NCI-H82 (cell line): ENCODE data around the gene SCUBE2.
A peak's percentile ranks its signal among the peaks of the same experiment; 100 is the strongest.

Experiments used
- DNase-seq: peaks from one replicate; lab custom pipeline; 2025; lab: John Stamatoyannopoulos, UW

SCUBE2 gene

DNA sequence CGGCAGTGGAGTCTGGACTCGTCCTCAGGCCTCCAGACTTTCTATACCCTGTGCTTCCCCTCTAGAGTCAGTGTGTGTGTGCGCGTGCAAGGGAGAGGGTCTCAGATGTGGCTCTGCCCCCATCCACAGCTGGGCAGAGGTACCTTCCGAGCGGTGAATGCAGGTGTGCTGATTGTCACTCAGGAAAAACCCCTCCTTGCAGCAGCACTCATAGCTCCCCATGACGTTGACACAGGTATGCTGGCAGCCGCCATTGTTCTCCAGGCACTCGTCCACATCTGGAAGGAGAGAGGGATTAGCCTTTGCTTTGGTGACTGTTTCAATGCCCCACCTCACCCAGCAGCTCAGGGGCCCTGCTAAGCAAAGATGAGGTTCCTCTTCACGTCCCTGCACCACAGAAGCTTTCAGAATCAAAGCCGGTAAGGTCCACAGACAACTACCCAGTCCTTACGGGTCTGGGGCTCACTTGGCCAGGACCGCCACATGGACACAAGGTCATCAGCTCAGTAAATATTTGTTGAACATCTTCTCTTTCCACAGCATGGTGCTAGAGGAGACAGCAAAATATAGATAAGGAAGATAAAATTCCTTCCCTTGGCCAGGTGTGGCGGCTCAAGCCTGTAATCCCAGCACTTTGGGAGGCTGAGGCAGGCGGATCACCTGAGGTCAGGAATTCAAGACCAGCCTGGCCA, 16.9 kb downstream of the SCUBE2 start:
- DNase-seq: no peak

DNA sequence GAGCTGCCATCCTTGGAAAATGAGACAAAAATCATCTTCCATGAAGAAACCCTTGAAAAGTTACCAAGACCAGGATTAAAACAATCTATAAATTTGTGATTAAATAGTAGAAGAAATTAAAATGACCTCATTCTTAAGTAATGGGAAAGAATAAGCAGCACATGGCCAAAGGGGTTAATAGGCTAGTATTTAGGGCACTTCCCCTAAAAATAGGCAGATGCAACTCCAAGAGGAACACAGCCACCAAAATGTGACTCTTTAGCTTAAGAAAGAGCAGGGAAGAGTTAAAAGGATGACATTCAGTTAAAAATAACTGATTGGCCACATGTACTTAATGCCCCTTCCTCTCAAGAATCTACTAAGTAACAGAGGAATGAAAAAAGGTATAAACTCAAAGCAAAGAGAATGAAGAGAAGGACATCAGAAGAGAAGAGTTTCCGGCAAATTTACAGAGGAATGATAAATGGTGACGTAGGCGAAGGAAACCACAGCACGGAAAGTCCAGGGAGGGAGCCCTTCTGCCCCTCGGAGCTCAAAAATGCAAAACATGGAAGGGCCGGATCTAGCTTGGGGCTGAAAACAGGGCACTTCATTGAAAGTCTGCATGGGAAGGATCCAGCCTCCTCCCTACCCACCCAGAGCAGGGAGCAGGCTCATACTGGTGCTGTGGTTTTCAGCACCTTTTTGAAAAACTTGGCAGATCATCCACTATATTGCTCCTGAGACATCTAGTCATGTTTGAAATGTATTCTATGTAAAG, 17.8 kb downstream of the SCUBE2 start:
- no peak for DNase-seq

DNA sequence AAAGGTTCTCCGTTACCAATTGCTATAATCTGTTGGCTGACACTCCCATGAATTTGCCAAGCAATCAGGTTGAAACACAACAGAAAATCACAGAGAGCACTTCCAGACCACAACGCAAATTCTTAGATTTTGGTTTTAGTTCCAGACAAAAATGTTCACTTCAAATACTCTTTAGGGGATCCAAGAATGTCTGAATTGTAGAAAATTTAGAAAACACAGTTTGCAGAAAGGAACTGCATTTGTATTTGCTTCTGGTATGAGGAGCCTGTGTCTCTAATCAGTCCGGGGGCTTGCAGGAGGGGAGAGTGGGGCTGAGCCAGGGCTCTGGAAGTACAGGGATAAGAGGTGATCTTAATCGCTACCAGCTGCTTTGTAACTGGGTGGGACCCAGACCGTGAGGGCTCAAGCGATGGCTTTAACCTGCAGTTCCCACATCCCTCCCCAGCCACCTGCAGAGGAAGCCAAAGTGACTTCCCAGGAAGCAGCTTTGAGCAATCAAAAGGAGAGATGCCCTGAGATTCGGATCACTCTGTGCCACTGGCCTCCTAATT, 18.7 kb downstream of the SCUBE2 start:
- DNase-seq: peak; percentile 79

DNA sequence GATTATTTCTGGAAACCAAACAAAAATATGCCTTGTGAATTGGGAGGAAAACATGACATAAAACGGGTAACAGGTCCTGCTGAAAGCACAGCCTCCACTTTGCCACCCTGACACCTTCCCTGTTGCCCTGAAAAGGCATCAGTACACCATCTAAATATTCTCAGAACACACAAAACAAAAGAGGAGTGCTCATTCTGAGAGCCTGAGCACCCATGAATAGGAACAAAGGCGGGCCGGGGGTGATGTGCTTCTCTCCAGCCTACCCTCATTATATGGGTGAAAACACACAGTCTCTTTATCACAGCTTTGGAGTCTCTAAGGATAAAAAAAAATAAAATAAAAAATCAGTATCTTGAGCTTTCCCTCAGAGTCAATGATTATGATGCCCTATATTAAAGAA, 19.7 kb downstream of the SCUBE2 start:
- DNase-seq: no peak

DNA sequence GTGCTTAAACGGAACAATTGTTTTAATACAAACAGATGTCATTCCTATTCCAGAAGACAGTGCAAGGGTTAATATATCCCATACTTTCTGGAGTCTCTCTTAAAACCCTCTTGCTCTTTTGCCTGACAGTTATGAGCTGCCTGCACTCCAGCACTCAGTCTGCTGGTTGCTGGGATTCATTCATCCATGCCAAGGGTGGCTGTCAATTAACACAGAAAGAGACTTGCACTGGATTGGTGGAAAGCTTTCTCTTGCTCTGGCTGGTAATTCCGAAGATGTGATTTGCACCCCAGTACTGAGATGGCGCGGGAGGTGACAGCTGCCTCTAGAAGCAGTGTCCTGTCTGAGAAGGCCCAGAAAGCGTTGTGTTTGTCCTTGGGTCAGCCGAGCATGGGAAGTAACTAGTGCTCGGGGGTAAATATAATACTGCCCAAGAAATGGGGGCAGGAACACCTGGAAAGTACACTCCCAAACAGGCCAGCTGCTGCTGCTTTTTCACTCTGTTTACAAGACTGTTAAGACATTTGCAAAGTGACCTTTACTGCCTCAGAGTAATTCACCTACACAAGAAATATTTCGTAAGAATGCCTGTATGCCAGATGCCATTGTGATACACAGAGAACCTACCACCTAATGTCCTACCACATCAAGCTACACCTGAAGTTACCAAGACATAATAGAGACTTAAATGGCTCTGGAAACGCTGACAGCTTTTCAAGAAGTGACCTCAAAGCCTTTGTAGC, 20.5 kb downstream of the SCUBE2 start:
- no peak for DNase-seq

DNA sequence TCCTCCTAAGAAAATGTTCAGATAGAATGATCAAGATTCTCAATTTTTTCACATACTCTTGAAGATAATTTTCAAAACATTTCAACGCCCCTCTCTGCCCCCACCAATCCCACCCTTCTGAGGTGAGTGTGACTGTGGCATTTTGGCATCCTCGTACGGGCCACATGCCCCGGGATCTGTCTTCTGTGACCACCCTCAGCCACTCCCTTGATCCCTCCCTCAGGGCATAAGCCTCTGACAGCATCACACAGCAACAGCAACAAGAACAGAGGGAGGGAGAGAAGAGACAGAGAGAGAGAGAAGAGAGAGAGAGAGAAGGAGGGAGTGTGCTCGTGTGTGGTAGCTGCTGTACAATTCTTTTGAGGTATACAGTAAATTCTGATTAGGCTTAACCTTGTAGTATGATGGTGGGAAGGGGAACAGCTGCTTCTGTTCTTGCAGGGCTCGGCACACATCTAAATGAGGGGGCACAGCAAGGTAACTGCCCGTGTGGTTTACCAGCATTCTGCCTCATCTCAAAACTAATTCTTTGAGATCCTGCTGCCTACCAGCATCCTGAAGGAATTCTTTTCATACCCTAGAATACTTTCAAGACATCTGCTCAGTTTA, 21.4 kb downstream of the SCUBE2 start:
- DNase-seq: no peak

DNA sequence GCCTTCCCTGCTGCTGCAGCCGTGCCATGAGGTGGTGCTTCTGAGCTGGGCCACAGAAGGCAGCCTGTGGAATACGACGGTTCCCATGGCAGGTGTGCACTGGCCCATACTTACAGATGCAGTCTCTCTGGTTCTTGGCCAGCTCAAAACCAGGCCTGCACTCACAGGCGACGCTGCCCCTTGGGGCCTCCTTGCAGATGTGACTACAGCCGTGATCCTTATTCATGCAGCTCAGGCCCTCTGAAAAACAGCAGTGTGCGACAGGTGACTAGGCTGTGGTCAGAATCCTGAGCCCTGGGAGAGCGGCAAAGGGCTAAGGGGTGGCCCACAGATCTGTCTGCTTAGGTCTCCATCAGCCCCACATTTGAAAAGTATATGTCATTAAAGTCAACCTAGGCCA, 22.1 kb downstream of the SCUBE2 start:
- DNase-seq: no peak

DNA sequence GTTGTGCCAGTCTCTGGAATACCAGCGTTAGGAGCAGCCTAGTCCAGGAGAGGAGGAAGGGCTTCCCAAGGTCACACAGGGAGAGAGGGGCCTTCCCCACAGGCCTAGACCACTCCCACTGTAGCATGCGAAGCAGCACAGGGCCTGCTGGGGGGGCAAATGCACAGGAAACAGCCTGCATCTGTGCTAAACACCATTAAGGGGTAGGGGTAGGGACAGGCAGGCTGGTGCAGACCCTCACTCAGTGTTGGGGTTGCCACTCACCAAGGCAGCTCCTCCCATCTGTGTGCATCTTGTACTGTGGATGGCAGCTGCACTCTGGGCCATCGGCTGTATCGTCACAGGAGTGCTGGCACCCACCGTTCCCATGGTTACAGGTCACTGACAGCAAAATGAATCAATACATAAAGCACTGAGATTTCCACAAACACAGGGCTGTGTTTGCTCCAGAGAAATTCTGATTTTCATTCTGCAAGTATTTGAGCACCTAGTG, 24.9 kb downstream of the SCUBE2 start:
- DNase-seq: no peak

DNA sequence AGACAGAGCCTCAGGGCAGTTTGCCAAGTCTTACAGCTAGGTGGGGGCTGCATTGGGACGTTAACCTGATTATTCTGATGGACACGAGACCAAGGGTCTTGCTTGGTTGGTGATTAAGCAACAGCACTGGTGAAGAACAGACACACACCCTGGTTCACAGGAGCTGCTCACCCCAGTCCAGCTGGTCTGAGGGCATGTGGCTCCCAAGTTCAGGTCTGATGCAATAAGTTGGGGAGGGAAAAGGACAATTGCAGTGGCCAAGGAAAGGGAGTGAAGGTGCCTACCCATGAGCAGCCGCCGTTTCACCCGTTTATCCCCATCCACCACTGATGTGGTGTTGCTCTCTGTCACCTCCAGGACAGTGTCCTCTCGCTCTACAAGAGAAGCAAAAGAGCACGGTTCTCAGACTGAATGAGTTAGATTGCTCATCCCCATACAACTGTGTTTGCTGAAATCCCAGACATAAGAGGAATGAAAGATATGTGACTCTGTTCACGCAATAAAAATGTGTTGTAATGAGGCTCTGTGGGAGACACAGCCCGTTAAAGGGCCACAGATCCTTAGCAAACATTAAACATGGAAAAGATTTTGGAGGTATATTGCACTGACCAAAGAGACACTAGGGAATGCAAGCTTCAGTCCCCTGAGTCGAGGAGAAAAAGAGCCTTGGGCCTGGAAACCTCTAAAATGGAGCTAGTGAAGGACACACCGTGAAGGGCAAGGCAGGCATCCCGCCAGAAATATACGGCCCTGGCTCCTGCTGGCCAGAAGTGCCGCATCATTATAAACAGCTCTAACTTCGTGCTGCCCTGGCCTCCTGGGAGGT, 25.6 kb downstream of the SCUBE2 start:
- DNase-seq: peak; percentile 30

DNA sequence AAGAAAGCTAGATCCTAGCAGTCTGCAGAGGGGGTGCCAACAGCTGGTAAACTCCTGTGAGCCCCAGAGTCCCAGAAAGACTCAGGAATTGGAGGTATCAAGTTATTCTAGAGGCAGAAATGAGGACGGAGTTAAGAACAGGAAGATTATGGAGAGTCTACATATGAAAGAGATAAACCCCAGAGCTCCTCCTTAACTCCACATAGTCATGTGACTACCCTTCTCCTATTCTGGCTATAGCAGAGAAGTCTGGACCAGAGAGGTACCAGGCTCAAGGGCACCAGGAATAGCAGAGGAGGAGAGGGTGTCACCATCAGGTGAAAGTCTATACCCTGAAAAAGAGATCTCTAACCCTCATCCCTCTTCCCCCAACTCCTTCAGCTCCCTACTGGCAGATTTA, 29.6 kb downstream of the SCUBE2 start:
- no peak for DNase-seq

DNA sequence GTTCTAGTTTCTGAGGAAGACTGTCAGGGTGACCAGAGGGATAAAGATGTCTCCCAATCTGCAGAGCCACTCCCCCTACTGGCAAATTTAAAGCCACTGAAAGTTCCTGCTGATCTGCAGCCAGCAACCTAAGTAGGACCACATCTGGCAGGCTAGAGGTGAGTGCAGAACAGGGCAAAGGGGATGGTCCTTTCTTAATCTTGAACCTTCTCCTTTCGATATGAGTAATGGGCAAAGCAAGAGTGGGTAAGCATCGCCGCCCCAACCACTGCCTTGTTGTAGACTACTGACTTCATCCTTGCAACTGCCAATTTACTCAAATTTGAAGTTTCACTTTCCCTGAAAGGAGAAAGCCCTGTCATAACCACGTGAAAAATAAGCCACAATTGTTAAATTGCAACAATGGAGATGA, 30.7 kb downstream of the SCUBE2 start:
- DNase-seq: peak; percentile 62

DNA sequence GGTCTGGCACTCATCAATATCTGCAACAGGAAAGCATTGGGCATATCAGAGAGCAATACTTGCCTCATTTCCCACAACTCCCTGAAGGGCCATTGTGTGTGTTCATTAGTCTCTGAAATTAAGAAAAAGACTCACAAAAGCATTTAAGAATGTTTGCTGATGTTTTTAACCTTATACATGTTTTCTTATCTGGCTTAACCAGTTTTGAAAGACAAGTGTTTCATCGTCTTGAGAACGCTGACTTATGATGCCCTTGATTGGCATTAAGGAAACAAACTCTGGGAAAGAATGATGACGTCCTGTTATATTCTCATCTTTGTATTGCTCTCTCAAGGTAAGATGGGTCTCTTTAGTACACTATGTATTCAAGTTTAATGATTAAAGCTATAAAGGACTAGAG, 32.0 kb downstream of the SCUBE2 start:
- DNase-seq: no peak

DNA sequence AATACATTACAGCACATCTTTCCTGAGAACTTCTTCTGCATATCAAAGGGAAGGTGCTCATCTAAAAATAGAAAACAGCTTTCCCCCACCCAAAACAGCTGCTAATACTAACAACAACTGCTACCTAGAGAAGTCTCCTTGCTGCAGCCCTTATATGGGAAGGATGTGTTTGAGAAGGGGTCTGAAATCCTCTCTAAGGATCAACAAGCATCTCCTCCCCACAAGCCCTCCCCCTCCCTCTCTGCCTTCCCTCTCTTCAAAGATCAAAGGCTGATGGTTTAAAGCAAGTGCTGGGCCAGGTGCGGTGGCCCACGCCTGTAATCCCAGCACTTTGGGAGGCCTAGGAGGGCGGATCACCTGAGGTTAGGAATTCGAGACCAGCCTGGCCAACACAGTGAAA, 33.5 kb downstream of the SCUBE2 start:
- DNase-seq: peak; percentile 92

DNA sequence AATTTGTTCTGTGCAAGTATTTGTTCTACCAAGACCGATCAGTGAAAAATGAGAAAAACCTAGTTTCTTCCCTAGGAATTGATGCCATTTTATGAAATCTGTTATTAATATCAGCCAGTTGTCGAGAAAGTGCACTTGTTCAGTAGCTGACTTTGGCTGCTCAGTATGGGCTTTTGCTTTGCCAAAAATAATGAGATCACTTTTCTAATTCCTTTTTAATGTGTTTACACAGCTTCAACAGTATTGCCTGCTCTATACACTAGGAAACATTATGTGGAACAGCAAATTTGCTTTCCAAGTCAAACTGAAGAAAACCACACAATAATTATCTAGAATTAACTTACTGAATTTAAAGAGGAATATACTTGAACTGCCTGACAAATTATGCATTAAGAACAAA, 34.4 kb downstream of the SCUBE2 start:
- DNase-seq: peak; percentile 58

DNA sequence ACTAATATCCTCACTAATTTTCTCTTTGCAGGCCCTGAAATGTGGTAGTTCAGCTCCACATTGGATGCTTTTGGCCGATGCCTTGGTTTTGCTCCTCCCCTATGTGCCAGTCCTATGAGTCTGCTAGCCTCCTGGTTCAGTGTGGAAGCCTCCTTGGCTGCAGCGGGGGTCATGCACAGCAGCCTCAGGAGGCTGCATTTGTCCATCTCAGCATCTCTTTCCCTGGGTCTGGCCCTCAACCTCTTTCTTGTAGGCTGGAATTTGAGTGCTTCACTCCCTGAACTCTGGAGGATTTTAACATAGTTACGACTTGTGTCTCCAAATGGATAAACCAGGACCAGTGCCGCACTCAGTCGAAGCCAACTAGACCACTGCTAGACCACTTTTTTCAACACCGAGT, 34.9 kb downstream of the SCUBE2 start:
- DNase-seq: no peak

DNA sequence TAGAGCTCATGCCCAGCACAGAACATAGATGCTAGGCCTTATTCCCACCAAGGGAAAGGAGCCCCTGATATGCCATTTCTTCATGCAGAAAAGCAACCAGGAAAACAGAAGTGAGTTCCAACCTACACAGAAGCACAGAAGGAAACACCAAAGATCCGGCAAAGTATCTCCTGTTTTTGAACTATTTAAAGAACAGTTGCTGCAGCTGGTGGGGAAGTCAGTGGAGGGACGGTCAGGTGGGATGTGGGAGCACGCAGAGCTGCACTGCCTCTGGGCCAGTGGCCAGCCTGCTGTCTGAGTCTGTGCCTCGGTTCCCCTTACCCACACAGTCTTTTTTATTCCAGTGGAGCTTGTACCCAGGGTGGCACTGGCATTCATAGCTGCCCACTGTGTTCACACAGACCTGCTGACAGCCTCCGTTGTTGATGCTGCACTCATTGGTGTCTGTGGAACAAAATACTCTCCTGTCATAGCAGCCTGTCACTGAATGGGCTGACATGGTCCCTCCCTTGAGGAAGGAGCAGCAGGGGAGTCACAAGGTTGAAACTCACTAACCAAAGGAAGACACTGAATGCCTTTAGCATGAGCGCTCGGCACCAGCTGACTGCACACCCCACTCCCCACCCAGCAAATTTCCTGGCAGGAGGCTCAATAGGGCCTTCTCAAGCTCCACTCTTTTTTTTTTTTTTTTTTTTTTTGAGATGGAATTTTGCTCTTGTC, 37.9 kb downstream of the SCUBE2 start:
- no peak for DNase-seq

DNA sequence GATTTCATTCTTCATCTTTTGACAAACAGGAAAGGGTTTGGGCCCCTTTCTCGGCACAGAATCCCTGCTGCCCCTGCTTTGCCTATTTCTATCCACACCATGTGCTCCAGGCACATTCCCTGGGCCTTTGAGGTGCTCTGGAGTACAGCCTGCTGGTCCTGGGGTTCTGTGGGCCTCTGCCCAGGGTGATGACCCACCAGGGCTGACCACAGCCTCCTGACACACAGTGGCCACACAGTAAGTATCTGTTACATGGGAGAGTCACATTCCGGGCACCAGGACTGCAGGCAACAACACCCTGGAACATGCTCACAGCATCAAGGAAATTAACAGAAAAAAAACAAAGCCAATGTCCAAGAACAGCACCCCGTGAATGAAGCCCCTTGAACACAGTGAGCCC, 39.1 kb downstream of the SCUBE2 start:
- DNase-seq: no peak

DNA sequence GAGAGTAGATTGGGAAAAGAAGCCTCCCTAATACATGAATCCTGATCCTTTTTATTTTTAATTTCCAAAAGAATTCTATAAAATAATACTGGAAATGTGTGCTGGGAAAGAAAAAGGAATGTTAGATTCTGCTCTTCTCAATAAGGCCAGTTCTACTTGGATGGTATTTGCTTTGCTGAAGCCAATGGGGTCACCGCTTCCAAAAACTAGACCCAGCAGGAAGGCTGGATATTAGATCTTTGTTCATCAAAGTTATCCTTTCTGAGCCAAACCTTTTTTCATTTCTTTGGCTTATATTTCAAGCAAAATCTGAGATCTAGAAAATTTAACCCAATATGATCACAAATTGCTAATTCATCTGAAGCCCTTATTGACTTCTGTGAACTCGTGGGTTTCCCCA, 41.4 kb downstream of the SCUBE2 start:
- no peak for DNase-seq

DNA sequence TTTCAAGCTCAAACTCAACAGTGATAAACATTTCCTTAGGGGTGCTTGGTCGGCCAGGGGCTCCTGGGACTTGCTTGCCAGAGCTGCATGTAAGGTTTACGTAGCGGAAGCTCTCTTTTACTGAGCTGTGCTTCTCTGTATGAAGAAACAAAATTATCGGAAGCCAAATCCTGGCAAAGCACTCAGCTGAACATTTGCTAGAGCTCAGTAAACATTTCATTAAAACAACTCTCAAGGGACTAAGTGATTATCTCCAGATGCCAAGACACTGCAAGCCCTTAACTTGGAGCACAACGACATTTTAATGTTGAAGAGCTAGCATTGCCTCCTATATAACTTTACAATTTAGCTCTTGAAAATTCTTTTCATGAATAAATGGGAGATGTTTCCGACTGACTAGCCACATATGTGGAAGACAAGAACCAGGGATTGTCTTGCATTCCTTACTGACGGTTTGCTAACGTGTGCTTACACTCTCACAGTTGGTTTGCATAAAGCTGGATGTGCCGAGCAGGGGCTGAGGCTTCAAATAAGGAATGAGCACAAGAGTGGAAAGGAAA, 43.4 kb downstream of the SCUBE2 start:
- DNase-seq: peak; percentile 81

DNA sequence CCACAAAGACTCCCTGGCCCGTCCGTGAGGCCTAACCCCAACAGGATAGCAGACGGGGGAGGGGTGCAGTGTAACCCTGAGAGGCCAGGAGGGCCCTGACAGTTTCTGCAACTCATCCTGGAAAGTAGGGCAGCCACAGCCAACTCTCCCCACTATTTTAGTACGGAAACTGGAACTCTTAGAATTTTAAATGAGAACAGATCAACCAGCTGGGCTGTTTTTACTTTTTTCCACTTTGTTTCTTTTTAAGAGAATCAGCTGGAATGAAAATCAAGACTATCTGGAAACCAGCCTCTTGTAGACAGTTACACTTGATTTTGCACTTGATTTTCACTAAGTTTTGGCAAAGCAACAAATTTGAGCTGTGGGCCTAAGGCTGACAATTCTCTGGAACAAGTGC, 44.9 kb downstream of the SCUBE2 start:
- DNase-seq: no peak
